NCI-H1436 treated with DMSO at 0.1 percent for 48 hours (cell line): ENCODE measurements around the gene LMBRD2.
"Not testable (repeated sequence)": the region's sequence is repeated elsewhere in the genome, so short reads cannot be mapped to it uniquely, and the experiment has no call there.

Experiments
- DNase-seq: peaks from one replicate; lab custom pipeline; 2025; lab: John Stamatoyannopoulos, UW

LMBRD2 gene

GRCh38 chr5:36161361-36161760 is 9.7 kb upstream of the LMBRD2 start:
- no peak for DNase-seq

GRCh38 chr5:36160617-36161016 is 8.9 kb upstream of the LMBRD2 start:
- DNase-seq = no peak

GRCh38 chr5:36158144-36158543 is 6.5 kb upstream of the LMBRD2 start:
- no peak for DNase-seq

- no peak for DNase-seq
Measured at GRCh38 chr5:36156619-36157018, 4.9 kb upstream of the LMBRD2 start.

GRCh38 chr5:36156121-36156601 is 4.5 kb upstream of the LMBRD2 start:
- no peak for DNase-seq

DNA sequence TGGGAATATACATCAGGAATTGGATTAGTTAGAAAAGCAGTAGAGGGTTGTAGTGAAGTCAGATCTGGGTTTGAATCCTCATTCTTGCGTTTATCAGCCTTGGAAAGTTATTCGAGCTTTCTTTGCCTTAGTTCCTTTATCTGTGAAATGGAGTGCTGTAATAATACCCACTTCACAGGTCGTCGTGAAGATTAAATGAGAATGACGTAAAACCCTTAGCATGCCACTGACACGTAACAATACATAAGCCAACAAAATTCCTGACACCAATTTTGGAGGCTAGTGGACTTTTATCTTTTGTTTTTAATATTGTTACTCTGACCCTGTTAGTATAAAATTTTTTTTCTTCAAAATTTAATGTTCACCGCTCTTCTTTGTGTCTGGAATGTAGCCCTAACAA is 3.6 kb upstream of the LMBRD2 start:
- no peak for DNase-seq

GRCh38 chr5:36153726-36154125 is 2.0 kb upstream of the LMBRD2 start:
- DNase-seq = no peak

GRCh38 chr5:36153298-36153677 is 1.6 kb upstream of the LMBRD2 start:
- no peak for DNase-seq

DNA sequence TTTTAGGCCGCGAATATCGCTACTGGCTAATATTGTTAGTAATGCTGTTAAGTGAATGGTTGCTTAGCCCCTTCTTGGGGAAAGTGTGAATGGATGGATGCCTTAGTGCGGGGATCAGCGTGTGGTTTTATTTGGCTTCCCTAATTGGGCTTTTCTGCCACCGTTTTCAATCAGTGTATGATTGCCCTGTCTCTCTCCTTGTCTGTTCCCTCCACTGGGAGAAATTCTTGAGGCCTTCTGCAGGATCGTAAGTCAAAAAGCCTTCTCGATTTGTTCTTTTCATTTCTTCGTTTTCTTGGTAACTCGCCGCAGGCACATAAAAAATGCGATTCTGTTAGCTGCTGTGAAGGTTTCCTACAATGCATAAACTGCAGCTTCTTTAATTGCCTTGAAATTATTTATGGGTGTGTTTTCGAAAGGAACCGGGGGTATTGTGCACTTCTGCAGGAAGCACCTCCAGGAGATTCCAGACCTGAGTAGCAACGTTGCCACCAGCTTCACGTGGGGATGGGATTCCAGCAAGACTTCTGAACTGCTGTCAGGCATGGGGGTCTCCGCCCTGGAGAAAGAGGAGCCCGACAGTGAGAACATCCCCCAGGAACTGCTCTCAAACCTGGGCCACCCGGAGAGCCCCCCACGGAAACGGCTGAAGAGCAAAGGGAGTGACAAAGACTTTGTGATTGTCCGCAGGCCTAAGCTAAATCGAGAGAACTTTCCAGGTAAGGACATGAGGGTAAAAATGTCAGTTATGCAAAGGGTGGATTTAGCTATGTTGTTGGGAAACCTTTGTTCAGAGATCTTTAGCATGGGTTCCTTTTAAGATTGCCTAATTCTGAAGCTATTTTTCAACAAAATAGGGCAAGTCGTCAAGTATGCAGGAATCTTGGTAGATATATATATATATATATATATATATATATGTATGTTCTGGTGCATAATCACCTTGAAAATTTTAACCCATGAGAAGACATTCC is 924 bp upstream of the LMBRD2 start:
- no peak for DNase-seq

- DNase-seq = no peak
Measured at GRCh38 chr5:36150676-36151433, 832 bp downstream of the LMBRD2 start.

DNA sequence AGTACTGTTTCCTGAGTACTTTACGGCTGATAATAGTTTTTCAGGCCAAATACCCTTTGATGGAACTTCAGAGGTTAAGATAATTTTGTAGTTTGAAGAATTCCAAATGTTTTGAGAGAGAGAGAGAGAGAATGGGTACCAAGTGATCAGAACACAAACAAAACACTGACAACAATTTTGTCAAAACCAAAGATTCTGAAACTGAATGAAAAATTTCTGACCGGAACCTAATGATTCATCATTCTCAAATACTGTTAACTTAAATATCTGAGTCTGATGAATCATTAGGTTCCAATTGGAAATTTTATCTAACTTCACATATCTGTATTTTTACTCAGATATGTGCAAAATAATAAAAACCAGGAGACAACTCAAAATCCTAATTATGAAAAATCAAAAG is 4.0 kb downstream of the LMBRD2 start:
- DNase-seq = no peak

GRCh38 chr5:36146390-36146789 is 5.3 kb downstream of the LMBRD2 start:
- no peak for DNase-seq

- no peak for DNase-seq
Measured at GRCh38 chr5:36145311-36145710, 6.4 kb downstream of the LMBRD2 start.

DNA sequence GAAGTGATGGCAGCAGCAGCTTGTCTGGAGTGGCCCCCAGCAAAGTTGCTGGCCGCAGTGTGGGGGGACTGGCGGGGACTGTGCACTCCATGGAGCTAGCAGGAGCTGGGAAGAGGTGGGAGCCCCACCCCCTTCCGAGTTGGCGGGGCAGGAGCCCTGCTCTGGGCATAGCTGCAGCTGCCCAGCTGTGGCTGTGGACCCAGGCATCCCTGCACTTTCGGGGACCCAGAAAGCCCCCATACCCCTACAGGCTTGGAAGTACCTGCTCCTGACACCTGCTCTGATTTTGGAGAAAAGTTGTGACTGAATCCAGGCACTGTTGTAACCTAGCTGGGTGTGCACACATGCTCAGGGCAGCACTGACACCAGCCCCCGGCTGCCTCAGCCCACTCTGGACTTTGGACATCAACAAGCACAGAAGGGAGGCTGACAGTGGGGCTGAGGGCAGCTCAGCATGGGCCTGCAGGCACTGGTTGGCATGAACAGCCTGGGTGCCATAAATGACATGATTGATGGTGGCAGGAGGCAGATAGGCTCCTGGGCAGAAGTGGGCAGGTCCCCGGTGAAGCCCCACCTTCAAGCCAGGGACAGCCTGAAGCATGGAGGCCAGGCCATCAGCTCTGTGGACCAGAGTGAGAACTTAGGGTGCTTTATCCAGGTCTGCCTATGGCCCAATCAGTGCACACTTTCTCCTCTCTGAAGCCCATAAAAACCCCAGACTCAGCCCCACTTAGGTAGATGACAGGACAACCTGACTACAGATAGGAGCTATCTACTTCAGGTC is 12.6 kb downstream of the LMBRD2 start:
- DNase-seq = no peak

- no peak for DNase-seq
Measured at GRCh38 chr5:36136581-36136980, 15.1 kb downstream of the LMBRD2 start.

DNA sequence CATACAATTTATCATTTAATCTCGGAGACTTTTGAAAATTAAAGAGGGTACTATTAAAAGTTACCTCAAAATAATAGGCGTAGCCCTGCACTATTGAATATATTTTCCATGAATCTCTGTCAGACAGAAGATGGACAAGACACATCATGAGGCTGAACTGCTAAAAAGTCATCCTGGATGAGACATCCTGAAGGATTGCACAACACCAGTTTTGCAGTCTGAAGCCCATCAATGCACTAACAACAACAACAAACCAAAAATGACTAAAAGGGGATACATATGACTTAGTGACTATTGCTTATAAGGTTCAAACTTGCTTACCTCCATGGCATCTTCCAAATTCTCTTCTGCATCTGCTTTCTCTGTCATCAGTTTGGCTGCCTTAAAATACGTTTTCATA is 15.7 kb downstream of the LMBRD2 start:
- no peak for DNase-seq

DNA sequence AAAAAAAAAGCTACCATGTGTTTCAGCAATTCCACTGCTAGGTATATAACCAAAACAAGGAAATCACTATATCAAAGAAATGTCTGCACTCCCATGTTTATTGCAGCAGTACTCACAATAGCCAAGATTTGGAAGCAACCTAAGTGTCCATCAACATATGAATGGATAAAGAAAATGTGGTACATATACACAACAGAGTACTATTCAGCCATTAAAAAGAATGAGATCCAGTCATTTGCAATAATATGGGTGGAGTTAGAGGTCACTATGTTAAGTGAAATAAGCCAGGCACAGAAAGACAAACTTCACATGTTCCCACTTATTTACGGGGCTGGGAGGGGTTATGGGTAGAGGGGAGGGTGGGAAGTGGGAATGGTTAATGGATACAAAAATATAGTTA is 18.7 kb downstream of the LMBRD2 start:
- DNase-seq = not testable (repeated sequence)

DNA sequence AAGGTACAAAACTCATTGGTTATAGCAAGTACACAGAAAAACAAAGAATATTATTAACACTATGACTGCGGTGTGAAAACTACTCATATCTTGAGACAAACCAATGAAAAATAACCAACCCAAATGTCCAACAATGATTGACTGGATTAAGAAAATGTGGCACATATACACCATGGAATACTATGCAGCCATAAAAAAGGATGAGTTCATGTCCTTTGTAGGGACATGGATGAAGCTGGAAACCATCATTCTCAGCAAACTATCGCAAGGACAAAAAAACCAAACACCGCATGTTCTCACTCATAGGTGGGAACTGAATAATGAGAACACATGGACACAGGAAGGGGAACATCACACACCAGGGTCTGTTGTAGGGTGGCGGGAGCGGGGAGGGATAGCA is 22.0 kb downstream of the LMBRD2 start:
- DNase-seq = not testable (repeated sequence)

DNA sequence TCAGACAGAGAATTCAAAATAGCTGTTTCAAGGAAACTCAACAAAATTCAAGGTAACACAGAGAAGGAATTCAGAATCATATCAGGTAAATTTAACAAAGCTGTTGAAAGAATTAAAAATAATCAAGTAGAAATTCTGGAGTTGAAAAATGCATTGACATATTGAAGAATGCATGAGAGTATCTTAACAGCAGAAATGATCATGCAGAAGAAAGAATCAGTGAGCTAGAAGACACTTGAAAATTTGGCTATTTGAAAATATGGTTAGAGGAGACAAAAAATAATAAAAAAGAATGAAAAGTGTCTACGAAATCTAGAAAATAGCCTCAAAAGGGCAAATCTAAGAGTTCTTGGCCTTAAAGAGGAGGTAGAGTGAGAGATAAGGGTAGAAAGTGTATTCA is 22.9 kb downstream of the LMBRD2 start:
- no peak for DNase-seq

GRCh38 chr5:36125868-36126267 is 25.8 kb downstream of the LMBRD2 start:
- no peak for DNase-seq

GRCh38 chr5:36111238-36111637 is 40.4 kb downstream of the LMBRD2 start:
- no peak for DNase-seq

- no peak for DNase-seq
Measured at GRCh38 chr5:36108758-36109460, 42.8 kb downstream of the LMBRD2 start.
